ENCODE data around the gene PEX11B. TPM values are rescaled to one million over a fixed set of nuclear protein-coding genes. Genes with fewer than 3 reads are reported as not detected.
A peak's percentile ranks its signal among the peaks of the same experiment; 100 is the strongest.

Gene PEX11B
- total RNA-seq, 1 experiment from 2014 or later, result 13.7 TPM

- no peaks in the 10 kb centered on the region for H3K9me3 ChIP-seq (ENCODE audit: control insufficient read depth, low read depth, low read length)
- TF ChIP-seq CTCF (conservative IDR thresholded peaks at IDR 0.05), result no peak
- no peak overlapping the region for H3K23ac ChIP-seq (ENCODE audit: insufficient read length, low read depth, low read length)
- H2BK15ac ChIP-seq (ENCODE audit: low read depth, low read length), result no peak overlapping the region
- H3K23me2 ChIP-seq (ENCODE audit: insufficient read length, low read depth, low read length, poor library complexity, severe bottlenecking), result no peaks in the 10 kb centered on the region
- no peak overlapping the region for H2BK120ac ChIP-seq (ENCODE audit: low read depth, low read length, poor library complexity, severe bottlenecking)
- H3K27me3 Mint-ChIP-seq (ENCODE audit: low read depth), result no peaks in the 10 kb centered on the region
- H4K20me1 ChIP-seq (ENCODE audit: control insufficient read depth, insufficient read depth, insufficient read length), result no peaks in the 10 kb centered on the region
- peaks cover 4% of the 10 kb centered on the region; the same call in 1 of the 2 replicates for H3K79me2 ChIP-seq (ENCODE audit: insufficient read depth, low read length)
- H2AFZ ChIP-seq (ENCODE audit: low read length), result no peak overlapping the region
- H2BK12ac ChIP-seq (ENCODE audit: insufficient read length, low read depth, low read length), result no peak overlapping the region
- no peak overlapping the region for H2BK5ac ChIP-seq (ENCODE audit: insufficient read length, low read length)
- H3K4me1 Mint-ChIP-seq, result peaks cover 13 to 19% of the 10 kb centered on the region in 2 experiments
- H3K27ac Mint-ChIP-seq, result peak overlapping the region; percentile 31 to 95 (median 45); a peak in 4 of 7 replicates
- peak overlapping the region; percentile 88 for H3K4me2 ChIP-seq (ENCODE audit: insufficient read depth, insufficient read length, low read length)
- peak overlapping the region; percentile 80 for H3K9ac ChIP-seq (ENCODE audit: extremely low read depth, insufficient read length, low read length)
- peak overlapping the region; percentile 91; the same call in 1 of the 2 replicates for H3K14ac ChIP-seq (ENCODE audit: insufficient read depth, low read length)
- no peak overlapping the region for H4K91ac ChIP-seq (ENCODE audit: insufficient read length, low read depth, low read length)
- H3K56ac ChIP-seq (ENCODE audit: insufficient read length, low read depth, low read length), result no peak overlapping the region
- peak overlapping the region; percentile 93 for H3K18ac ChIP-seq (ENCODE audit: insufficient read length, low read depth, low read length)
- peak overlapping the region; percentile 54 for H3K27ac ChIP-seq (ENCODE audit: insufficient read length, low read depth, low read length)
- H3K27me3 ChIP-seq (ENCODE audit: insufficient read depth, low read length), result no peaks in the 10 kb centered on the region
- H3K36me3 Mint-ChIP-seq (ENCODE audit: insufficient read depth in 1 of 3, low read depth in 3 of 3), result peaks cover under 1 to 6% (median 4%) of the 10 kb centered on the region in 3 experiments; a peak in 5 of 7 replicates
- H3K4me3 Mint-ChIP-seq, result peak overlapping the region; percentile 26 to 63
- H3K4me1 ChIP-seq (ENCODE audit: insufficient read depth, low read length), result peaks cover 4% of the 10 kb centered on the region
- WGBS (ENCODE audit: extremely low coverage, insufficient read length, low lambda C conversion rate), result no CpG with 5 or more reads among the region's 20 CpGs
- H2BK20ac ChIP-seq (ENCODE audit: low read depth, low read length, poor library complexity, severe bottlenecking), result no peak overlapping the region
- no peaks in the 10 kb centered on the region for H3K79me1 ChIP-seq (ENCODE audit: insufficient read depth, low read depth, low read length, poor library complexity, severe bottlenecking)
- no peaks in the 10 kb centered on the region; a peak in 1 of 5 replicates for H3K9me3 Mint-ChIP-seq
- peak overlapping the region; percentile 39 for H3T11ph ChIP-seq (ENCODE audit: low read length)
- no peak overlapping the region; the same call in none of the 2 replicates for H3K4ac ChIP-seq (ENCODE audit: low read depth, low read length)
- no peak overlapping the region for H4K5ac ChIP-seq (ENCODE audit: insufficient read length, low read depth, low read length)
- no peak overlapping the region for H4K8ac ChIP-seq (replicated peaks; ENCODE audit: insufficient read length, low read depth, low read length)
- DNase-seq, result no peak
- no peak overlapping the region for H2AK5ac ChIP-seq (ENCODE audit: insufficient read length, low read length)
Measured at GRCh38 chr1:145927916-145928643, 9.6 kb upstream of the PEX11B start.

Data from H9 (cell line).